HG03521 (cell line): ENCODE data around the gene BAHD1.

ENCODE experiments used
- ATAC-seq: cut with Tn5 transposase; IDR thresholded peaks from one replicate; pipeline ENCODE4 v1.9.1; 2021; ENCODE audit warnings: mild to moderate bottlenecking, moderate library complexity; ENCODE audit not compliant: unreplicated experiment

Gene BAHD1

GRCh38 chr15:40489274-40490175 lies 48.8 kb downstream of the BAHD1 start:
- no peak for ATAC-seq

GRCh38 chr15:40493089-40493840 lies 52.5 kb downstream of the BAHD1 start:
- no peak for ATAC-seq

GRCh38 chr15:40495516-40495915 lies 54.8 kb downstream of the BAHD1 start:
- ATAC-seq: no peak

- no peak for ATAC-seq
Observed at GRCh38 chr15:40498418-40498817, 57.7 kb downstream of the BAHD1 start.

- no peak for ATAC-seq
Observed at GRCh38 chr15:40498891-40499290, 58.1 kb downstream of the BAHD1 start.

GRCh38 chr15:40499931-40500330 lies 59.2 kb downstream of the BAHD1 start:
- ATAC-seq: no peak

GRCh38 chr15:40500568-40501330 lies 60.0 kb downstream of the BAHD1 start:
- no peak for ATAC-seq

GRCh38 chr15:40501487-40501886 lies 60.7 kb downstream of the BAHD1 start:
- ATAC-seq: no peak

- no peak for ATAC-seq
Observed at GRCh38 chr15:40506964-40507571, 66.3 kb downstream of the BAHD1 start.

GRCh38 chr15:40508216-40508615 lies 67.5 kb downstream of the BAHD1 start:
- no peak for ATAC-seq

GRCh38 chr15:40510201-40510600 lies 69.4 kb downstream of the BAHD1 start:
- no peak for ATAC-seq

GRCh38 chr15:40511093-40511471 lies 70.3 kb downstream of the BAHD1 start:
- ATAC-seq: no peak

GRCh38 chr15:40511472-40512133 lies 70.8 kb downstream of the BAHD1 start:
- ATAC-seq: no peak

GRCh38 chr15:40512440-40512839 lies 71.7 kb downstream of the BAHD1 start:
- no peak for ATAC-seq

GRCh38 chr15:40513609-40514008 lies 72.9 kb downstream of the BAHD1 start:
- ATAC-seq: no peak

GRCh38 chr15:40516322-40516721 lies 75.6 kb downstream of the BAHD1 start:
- ATAC-seq: no peak
